Kasumi-1 (cell line): ENCODE measurements around the gene CDC14B.
A peak's percentile ranks its signal among the peaks of the same experiment; 100 is the strongest.
"Not testable (repeated sequence)": the region's sequence is repeated elsewhere in the genome, so short reads cannot be mapped to it uniquely, and the experiment has no call there.

Source experiments
- DNase-seq, 2 experiments: peaks; one replicate each; lab custom pipeline; 2025; lab: John Stamatoyannopoulos, UW

The CDC14B gene

GRCh38 chr9:96587338-96588315, 32.0 kb downstream of the CDC14B start:
- DNase-seq: no peak

- DNase-seq: no peak
Measured at GRCh38 chr9:96585426-96585825, 34.2 kb downstream of the CDC14B start.

- not testable (repeated sequence) for DNase-seq
Measured at GRCh38 chr9:96582199-96582598, 37.4 kb downstream of the CDC14B start.

- no peak for DNase-seq
Measured at GRCh38 chr9:96581786-96582185, 37.9 kb downstream of the CDC14B start.

- no peak for DNase-seq
Measured at GRCh38 chr9:96581301-96581700, 38.3 kb downstream of the CDC14B start.

- DNase-seq: no peak
Measured at GRCh38 chr9:96574931-96575351, 44.7 kb downstream of the CDC14B start.

DNA sequence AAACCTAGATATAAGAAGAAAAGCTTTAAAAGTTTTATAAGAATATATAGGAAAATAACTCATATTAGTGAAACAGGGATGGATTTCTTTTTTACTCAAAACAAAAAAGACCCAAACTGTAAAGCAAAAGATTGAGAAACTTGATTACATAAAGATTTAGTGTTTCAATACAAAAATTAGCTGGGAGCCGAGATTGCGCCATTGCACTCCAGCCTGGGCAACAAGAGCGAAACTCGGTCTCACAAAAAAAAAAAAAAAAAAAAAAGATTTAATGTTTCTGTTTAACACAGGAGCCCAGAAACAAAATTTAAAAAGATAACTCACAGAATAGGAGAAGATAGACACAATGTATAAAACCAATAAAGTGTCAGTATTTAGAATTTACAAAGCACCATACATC, 45.2 kb downstream of the CDC14B start:
- no peak for DNase-seq

GRCh38 chr9:96567203-96567700, 52.4 kb downstream of the CDC14B start:
- DNase-seq: peak; percentile 30 to 50

DNA sequence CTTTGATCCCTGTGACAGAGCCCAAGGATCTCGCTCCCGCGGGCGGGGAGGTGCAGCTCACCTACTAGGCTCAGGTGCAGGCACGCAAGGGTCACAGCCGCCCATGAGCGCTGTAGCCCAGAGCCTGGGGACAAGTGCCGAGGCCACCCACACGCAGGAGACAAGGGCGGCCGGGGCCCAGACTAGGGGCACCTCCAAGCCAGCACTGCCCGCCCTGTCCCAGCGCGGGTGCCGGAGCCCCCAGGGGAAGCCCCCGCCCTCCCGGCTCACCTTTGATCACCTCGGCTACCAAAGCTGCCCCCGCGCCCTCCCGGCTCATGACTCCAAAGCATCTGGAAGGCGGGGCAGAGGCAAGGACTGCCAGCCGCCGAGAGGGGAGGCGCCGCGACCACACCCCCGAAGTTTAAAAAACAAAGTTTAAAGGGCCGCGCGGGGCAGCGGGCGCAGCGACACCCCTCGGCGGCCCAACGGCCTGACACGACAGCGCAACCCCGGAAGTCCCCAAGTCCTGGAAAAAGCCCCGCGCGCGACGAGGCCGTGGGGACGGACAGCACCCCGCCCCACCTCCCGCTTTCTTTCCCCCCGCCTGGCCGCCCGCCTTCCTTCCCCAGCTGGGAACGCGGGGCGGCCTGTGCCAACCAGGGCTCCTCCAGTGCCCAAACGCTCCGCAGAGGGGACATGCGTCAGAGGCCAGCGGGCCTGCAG, 53.0 kb downstream of the CDC14B start:
- DNase-seq: peak; percentile 71 to 80

- DNase-seq: no peak
Measured at GRCh38 chr9:96565671-96566497, 53.8 kb downstream of the CDC14B start.

GRCh38 chr9:96564217-96564616, 55.4 kb downstream of the CDC14B start:
- no peak for DNase-seq

- no peak for DNase-seq
Measured at GRCh38 chr9:96559339-96559943, 60.2 kb downstream of the CDC14B start.

GRCh38 chr9:96557921-96558320, 61.7 kb downstream of the CDC14B start:
- no peak for DNase-seq

DNA sequence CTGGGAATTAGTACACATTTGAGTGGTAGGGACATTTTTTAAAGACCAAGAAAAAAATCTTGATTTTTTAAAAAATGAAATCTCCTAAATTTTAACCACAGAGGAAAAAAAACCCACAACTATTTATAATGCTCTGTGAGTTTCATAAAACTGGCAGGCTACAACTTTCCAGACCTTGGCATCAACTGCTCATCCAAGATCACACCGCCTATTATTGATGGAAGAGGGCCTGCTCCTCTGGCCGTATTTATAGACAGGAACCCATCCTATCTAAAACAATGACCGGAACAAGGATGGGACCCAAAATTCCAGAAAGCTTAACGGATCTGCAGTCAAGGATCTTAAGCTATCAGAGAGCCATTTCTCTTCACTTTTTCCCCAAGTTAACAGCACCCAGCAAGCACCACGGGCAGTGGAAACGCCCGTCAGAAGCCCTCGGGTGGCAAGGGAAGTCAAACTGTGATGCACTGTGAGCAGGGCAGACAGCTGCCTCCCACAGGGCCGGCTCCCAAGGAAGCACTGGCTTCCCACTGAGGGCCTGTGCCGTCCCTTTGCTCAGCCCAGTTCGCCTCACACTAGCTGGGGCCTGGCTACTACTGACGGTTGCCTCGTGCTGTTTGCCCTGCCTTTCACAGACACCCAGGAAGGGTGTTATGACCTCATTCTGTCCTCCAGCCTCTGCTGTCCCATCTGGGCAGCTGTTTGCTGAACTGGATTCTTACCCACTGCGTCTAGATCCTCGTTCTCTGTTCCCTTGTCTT, 62.8 kb downstream of the CDC14B start:
- no peak for DNase-seq

DNA sequence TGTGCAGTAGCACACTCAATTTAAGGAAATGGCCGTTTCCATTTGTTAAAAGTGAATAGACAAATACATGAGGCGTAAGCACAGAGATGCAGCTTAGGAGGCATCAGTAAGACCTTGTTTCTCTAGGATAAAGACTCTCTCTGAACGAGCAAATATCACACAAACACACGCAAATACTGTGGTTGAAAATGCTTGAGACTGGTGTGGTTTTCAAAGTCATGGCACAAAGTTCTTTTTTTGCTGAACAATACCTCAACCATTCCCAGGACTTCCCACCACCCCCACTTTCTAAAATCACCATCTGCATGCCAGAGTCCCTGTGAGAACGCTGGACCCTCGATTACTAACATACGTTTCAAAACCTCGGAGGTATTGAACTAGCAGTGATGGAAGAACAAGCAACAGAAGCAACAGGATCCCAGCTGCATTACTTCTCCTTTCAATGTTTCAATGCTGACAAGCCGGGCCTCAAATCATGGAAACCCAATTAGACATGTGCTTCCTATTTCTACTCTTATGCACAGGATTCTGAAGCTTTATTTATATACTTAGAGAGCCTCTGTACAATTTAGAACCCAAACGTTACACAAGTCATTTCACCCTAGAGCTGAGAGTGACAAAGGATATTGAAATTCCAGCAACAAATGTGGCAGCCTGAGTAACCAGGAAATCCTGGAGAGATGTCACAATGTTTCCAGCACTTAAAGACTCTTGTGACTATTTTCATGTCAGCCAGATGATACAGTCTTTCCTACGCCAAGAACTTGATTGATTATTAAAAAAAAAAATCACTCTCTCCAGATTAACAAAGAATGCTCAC, 63.9 kb downstream of the CDC14B start:
- DNase-seq: no peak

GRCh38 chr9:96554801-96555566, 64.7 kb downstream of the CDC14B start:
- DNase-seq: no peak

- no peak for DNase-seq
Measured at GRCh38 chr9:96554326-96554725, 65.3 kb downstream of the CDC14B start.

DNA sequence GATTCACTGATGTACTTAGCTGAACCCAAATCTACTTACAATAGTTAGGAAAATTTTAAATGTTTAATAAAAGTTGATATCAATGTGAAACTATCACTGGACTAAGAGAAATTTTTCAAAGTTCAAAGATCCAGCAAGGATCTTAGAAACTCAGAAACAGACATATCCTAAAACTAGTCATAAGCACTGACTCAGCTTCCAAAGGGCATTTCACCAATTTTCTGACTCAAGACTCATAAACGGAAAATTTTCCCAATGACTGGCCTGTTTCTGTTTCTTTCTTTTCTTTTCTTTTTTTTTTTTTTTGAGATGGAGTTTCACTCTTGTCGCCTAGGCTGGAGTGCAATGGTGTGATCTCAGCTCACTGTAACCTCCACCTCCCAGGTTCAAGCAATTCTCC, 66.6 kb downstream of the CDC14B start:
- DNase-seq: no peak

DNA sequence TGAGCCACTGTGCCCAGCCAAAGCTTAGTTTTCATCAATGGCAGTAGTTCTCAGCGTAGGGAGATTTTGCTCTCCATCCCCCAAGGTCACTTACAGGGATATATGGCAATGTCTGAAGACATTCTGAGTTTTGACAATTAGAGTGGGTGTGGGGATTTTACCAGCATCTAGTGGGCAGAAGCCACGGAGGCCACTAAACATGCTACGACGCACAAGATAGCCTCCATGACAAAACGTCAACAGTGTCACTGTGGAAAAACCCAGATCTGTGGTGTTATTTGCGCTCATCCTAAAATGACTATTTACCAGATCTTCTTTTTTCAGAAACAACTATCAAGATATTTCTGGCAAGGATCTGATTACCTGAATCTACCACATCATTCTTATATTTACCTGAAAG, 68.2 kb downstream of the CDC14B start:
- DNase-seq: no peak
